Measurements from ENCODE around the gene CORT. TPM values are rescaled to one million over a fixed set of nuclear protein-coding genes. Genes with fewer than 3 reads are reported as not detected.

Gene CORT
- total and polyA plus RNA-seq, 2 donors (not counting 3 experiments of a cell fraction or from before 2014, with no cell fraction given): 0.11 TPM; not detected in 1

DNA sequence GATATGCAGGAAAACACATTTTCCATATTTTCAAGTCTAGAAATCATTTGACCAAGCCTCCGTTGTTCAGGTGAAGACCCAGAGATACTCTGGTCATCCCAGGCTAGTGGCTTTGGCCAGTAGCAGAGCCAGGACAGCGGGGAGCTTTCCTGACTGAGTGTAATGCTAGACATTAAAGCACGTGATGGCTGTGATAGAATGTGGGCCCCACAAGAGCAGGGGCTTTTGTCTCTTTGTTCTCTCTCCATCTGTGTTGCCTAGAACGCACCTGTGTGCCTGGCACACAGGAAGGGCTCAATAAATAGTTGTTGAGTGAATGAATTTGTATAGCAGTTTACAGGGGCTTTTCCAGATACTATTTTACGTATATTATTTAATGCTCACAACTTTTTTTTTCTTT lies 9.0 kb upstream of the CORT start:
- no peak for FAIRE-seq
- CTCF ChIA-PET: no interaction called here

DNA sequence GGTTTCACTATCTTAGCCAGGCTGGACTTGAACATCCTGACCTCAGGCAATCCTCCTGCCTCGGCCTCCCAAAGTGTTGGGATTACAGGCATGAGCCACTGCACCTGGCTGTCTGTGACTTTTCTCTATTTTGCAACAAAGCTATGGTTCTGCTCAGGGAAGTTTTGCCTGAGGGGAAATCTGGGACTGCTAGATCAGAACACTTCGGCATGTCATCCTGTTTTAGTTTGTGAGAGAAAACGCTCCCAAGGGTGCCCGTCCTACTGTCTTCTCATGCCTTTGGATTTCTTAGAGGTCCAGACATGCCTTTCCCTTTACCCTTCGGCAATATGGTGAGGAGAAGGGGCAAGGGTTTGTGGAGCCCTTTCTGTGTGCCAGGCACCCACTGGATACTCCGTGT lies 5.6 kb upstream of the CORT start:
- TF ChIP-seq, protein P1, sequence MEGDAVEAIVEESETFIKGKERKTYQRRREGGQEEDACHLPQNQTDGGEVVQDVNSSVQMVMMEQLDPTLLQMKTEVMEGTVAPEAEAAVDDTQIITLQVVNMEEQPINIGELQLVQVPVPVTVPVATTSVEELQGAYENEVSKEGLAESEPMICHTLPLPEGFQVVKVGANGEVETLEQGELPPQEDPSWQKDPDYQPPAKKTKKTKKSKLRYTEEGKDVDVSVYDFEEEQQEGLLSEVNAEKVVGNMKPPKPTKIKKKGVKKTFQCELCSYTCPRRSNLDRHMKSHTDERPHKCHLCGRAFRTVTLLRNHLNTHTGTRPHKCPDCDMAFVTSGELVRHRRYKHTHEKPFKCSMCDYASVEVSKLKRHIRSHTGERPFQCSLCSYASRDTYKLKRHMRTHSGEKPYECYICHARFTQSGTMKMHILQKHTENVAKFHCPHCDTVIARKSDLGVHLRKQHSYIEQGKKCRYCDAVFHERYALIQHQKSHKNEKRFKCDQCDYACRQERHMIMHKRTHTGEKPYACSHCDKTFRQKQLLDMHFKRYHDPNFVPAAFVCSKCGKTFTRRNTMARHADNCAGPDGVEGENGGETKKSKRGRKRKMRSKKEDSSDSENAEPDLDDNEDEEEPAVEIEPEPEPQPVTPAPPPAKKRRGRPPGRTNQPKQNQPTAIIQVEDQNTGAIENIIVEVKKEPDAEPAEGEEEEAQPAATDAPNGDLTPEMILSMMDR (IDR thresholded peaks at IDR 0.05; ENCODE audit: extremely low read depth in 1 of 2, insufficient read depth in 1 of 2, low read depth in 1 of 2, low read length in 2 of 2): no peak
- TF ChIP-seq POLR2A (IDR thresholded peaks at IDR 0.05; ENCODE audit: low read depth, low read length) (no peak), POLR2AphosphoS5 (IDR thresholded peaks at IDR 0.05; ENCODE audit: insufficient read depth, low read depth, low read length) (no peak), EZH2 (IDR thresholded peaks at IDR 0.05; ENCODE audit: borderline replicate concordance, low read depth, low read length, severe bottlenecking) (no peak), FOS (IDR thresholded peaks at IDR 0.05; ENCODE audit: borderline replicate concordance, insufficient read depth, low read length) (no peak), GATA2 (IDR thresholded peaks at IDR 0.05; ENCODE audit: insufficient read depth, insufficient read length, low read depth, low read length) (no peak), JUN (IDR thresholded peaks at IDR 0.05; ENCODE audit: borderline replicate concordance, insufficient read depth, insufficient read length, low read depth) (no peak), MAX (IDR thresholded peaks at IDR 0.05; ENCODE audit: insufficient read depth, insufficient read length) (no peak), MYC (IDR thresholded peaks at IDR 0.05; ENCODE audit: low read depth, low read length) (no peak)
- Histone ChIP-seq H3K36me3 (ENCODE audit: control insufficient read depth in 2 of 2, extremely low read depth in 1 of 2, insufficient read depth in 2 of 2, low read length in 2 of 2) (no peaks in the 10 kb centered on the region), H3K9me3 (replicated peaks; ENCODE audit: control insufficient read depth, insufficient read depth, low read length) (no peaks in the 10 kb centered on the region), H3K4me3 (replicated peaks in 1 of 3; ENCODE audit: insufficient read depth in 1 of 3, low read depth in 1 of 3, low read length in 3 of 3) (no peak overlapping the region), H3K27ac (ENCODE audit: insufficient read depth, low read depth, low read length) (no peak overlapping the region), H3K79me2 (ENCODE audit: control insufficient read depth, insufficient read depth, low read length) (no peaks in the 10 kb centered on the region), H3K27me3 (ENCODE audit: control insufficient read depth in 2 of 2, insufficient read depth in 2 of 2, low read length in 2 of 2) (no peaks in the 10 kb centered on the region), H2AFZ (ENCODE audit: low read depth, low read length) (no peak overlapping the region), H4K20me1 (replicated peaks; ENCODE audit: control insufficient read depth, extremely low read depth, insufficient read depth, low read length) (no peaks in the 10 kb centered on the region), H3K4me1 (ENCODE audit: control insufficient read depth, extremely low read depth, insufficient read depth, low read length) (no peaks in the 10 kb centered on the region), H3K9ac (replicated peaks; ENCODE audit: extremely low read depth, insufficient read depth, low read length) (no peak overlapping the region), H3K9me1 (replicated peaks; ENCODE audit: control insufficient read depth, extremely low read depth, insufficient read depth, low read length) (no peaks in the 10 kb centered on the region), H3K4me2 (ENCODE audit: insufficient read depth, low read length) (no peak overlapping the region)
- intact Hi-C loops (cut with micrococcal nuclease) (no loop called here), dilution Hi-C loops (cut with MboI; ENCODE audit: extremely low pct_ligation_motif_present, low sequenced_read_pairs) (no loop called here)
- ChIA-PET POLR2A (no interaction called here), CTCF (interaction anchor here (1.2 to 1.7 kb wide), 2 partner anchors 11 to 14 kb away, joined by 3 to 4 read pairs; partner anchors contain the start of gene CENPS)
- DNase-seq (ENCODE audit: low read depth, low spot score) (no peak), FAIRE-seq (no peak)
- BruUV-seq (replicated peaks): no TSS peak

More for the DNA sequence above, 9.0 kb upstream of the CORT start:
- Histone ChIP-seq H3K27me3 (ENCODE audit: control insufficient read depth in 2 of 2, insufficient read depth in 2 of 2, low read length in 2 of 2) (no peaks in the 10 kb centered on the region), H3K4me3 (replicated peaks in 1 of 3; ENCODE audit: insufficient read depth in 1 of 3, low read depth in 1 of 3, low read length in 3 of 3) (no peak overlapping the region), H3K9me1 (replicated peaks; ENCODE audit: control insufficient read depth, extremely low read depth, insufficient read depth, low read length) (no peaks in the 10 kb centered on the region), H3K27ac (ENCODE audit: insufficient read depth, low read depth, low read length) (no peak overlapping the region), H3K4me2 (ENCODE audit: insufficient read depth, low read length) (no peak overlapping the region), H3K9me3 (replicated peaks; ENCODE audit: control insufficient read depth, insufficient read depth, low read length) (no peaks in the 10 kb centered on the region), H3K36me3 (ENCODE audit: control insufficient read depth in 2 of 2, extremely low read depth in 1 of 2, insufficient read depth in 2 of 2, low read length in 2 of 2) (no peaks in the 10 kb centered on the region), H4K20me1 (replicated peaks; ENCODE audit: control insufficient read depth, extremely low read depth, insufficient read depth, low read length) (no peaks in the 10 kb centered on the region), H3K79me2 (ENCODE audit: control insufficient read depth, insufficient read depth, low read length) (no peaks in the 10 kb centered on the region), H2AFZ (ENCODE audit: low read depth, low read length) (no peak overlapping the region), H3K4me1 (ENCODE audit: control insufficient read depth, extremely low read depth, insufficient read depth, low read length) (no peaks in the 10 kb centered on the region), H3K9ac (replicated peaks; ENCODE audit: extremely low read depth, insufficient read depth, low read length) (no peak overlapping the region)
- TF ChIP-seq POLR2A (IDR thresholded peaks at IDR 0.05; ENCODE audit: low read depth, low read length) (no peak), FOS (IDR thresholded peaks at IDR 0.05; ENCODE audit: borderline replicate concordance, insufficient read depth, low read length) (no peak), POLR2AphosphoS5 (IDR thresholded peaks at IDR 0.05; ENCODE audit: insufficient read depth, low read depth, low read length) (no peak), EZH2 (IDR thresholded peaks at IDR 0.05; ENCODE audit: borderline replicate concordance, low read depth, low read length, severe bottlenecking) (no peak), GATA2 (IDR thresholded peaks at IDR 0.05; ENCODE audit: insufficient read depth, insufficient read length, low read depth, low read length) (no peak), JUN (IDR thresholded peaks at IDR 0.05; ENCODE audit: borderline replicate concordance, insufficient read depth, insufficient read length, low read depth) (no peak)
- TF ChIP-seq, protein P1 (IDR thresholded peaks at IDR 0.05; ENCODE audit: extremely low read depth in 1 of 2, insufficient read depth in 1 of 2, low read depth in 1 of 2, low read length in 2 of 2): no peak
- dilution Hi-C loops (cut with MboI; ENCODE audit: extremely low pct_ligation_motif_present, low sequenced_read_pairs): no loop called here
- BruUV-seq (replicated peaks): no TSS peak
- DNase-seq (ENCODE audit: low read depth, low spot score): no peak
- POLR2A ChIA-PET: no interaction called here
- intact Hi-C loops (cut with micrococcal nuclease): no loop called here

Measured in endothelial cell of umbilical vein (primary cell).